ENCODE results near the gene SDC3. TPM values are rescaled to one million over a fixed set of nuclear protein-coding genes. Genes with fewer than 3 reads are reported as not detected.

SDC3 gene
- total RNA-seq, 6 experiments from 2014 or later, result 13.8 to 45.7 (median 16.2) TPM

- Histone ChIP-seq H3K4me1 (no peaks in the 10 kb centered on the region), H3K36me3 (no peaks in the 10 kb centered on the region), H3K27ac (no peak overlapping the region), H3K9me3 (no peaks in the 10 kb centered on the region), H3K4me3 (no peak overlapping the region), H3K27me3 (no peaks in the 10 kb centered on the region)
- ATAC-seq (no peak), DNase-seq (no peak)
- 84% methylated on average over 6 of the region's 6 CpGs for WGBS (ENCODE audit: insufficient coverage, low coverage, low lambda C conversion rate, missing lambda C conversion rate)
- no peak for TF ChIP-seq POLR2A (IDR thresholded peaks at IDR 0.05)
- no peak for TF ChIP-seq CTCF (IDR thresholded peaks at IDR 0.05)
- intact Hi-C loops (cut with DNase I), result no loop called here
These were observed 12.5 kb downstream of the SDC3 start for GRCh38 chr1:30895944-30896660.

- no peaks in the 10 kb centered on the region for H3K4me1 ChIP-seq
- intact Hi-C loops (cut with DNase I), result no loop called here
- DNase-seq (no peak), ATAC-seq (no peak)
- 25% methylated on average over 3 of the region's 6 CpGs for WGBS (ENCODE audit: insufficient coverage, low coverage, low lambda C conversion rate, missing lambda C conversion rate)
- no peaks in the 10 kb centered on the region for H3K27me3 ChIP-seq
- H3K4me3 ChIP-seq, result no peak overlapping the region
- H3K27ac ChIP-seq, result no peak overlapping the region
- no peaks in the 10 kb centered on the region for H3K36me3 ChIP-seq
- no peak for TF ChIP-seq CTCF (IDR thresholded peaks at IDR 0.05)
- TF ChIP-seq POLR2A (IDR thresholded peaks at IDR 0.05), result no peak
- H3K9me3 ChIP-seq, result no peaks in the 10 kb centered on the region
These were observed 13.1 kb downstream of the SDC3 start for GRCh38 chr1:30895382-30895943.

GRCh38 chr1:30894508-30894973 lies 14.0 kb downstream of the SDC3 start:
- intact Hi-C loops (cut with DNase I), result no loop called here
- Histone ChIP-seq H3K9me3 (no peaks in the 10 kb centered on the region), H3K36me3 (no peaks in the 10 kb centered on the region), H3K27ac (no peak overlapping the region), H3K4me1 (no peaks in the 10 kb centered on the region), H3K4me3 (no peak overlapping the region), H3K27me3 (no peaks in the 10 kb centered on the region)
- no peak for TF ChIP-seq CTCF (IDR thresholded peaks at IDR 0.05)
- WGBS (ENCODE audit: insufficient coverage, low coverage, low lambda C conversion rate, missing lambda C conversion rate), result 52% methylated on average over 4 of the region's 7 CpGs
- ATAC-seq (no peak), DNase-seq (no peak)

GRCh38 chr1:30893776-30894507 lies 14.6 kb downstream of the SDC3 start:
- no peak overlapping the region for H3K27ac ChIP-seq
- WGBS (ENCODE audit: insufficient coverage, low coverage, low lambda C conversion rate, missing lambda C conversion rate), result 65% methylated on average over 7 of the region's 9 CpGs
- no peaks in the 10 kb centered on the region for H3K27me3 ChIP-seq
- ATAC-seq (no peak), DNase-seq (no peak)
- H3K9me3 ChIP-seq, result no peaks in the 10 kb centered on the region
- TF ChIP-seq CTCF (IDR thresholded peaks at IDR 0.05) (no peak), POLR2A (IDR thresholded peaks at IDR 0.05) (no peak)
- no peaks in the 10 kb centered on the region for H3K4me1 ChIP-seq
- H3K4me3 ChIP-seq, result no peak overlapping the region
- intact Hi-C loops (cut with DNase I), result no loop called here
- no peaks in the 10 kb centered on the region for H3K36me3 ChIP-seq

Data from right lobe of liver (tissue), 6 donors.